Tibial nerve (tissue), 4 donors: ENCODE measurements around the gene DHX34. TPM values are rescaled to one million over a fixed set of nuclear protein-coding genes. Genes with fewer than 3 reads are reported as not detected.
"Not testable (repeated sequence)": the region's sequence is repeated elsewhere in the genome, so short reads cannot be mapped to it uniquely, and the experiment has no call there.

ENCODE experiments used
- DNase-seq, 2 donors: peaks; one replicate each; pipeline ENCODE4 v3.0.0-alpha.2; 2019; ENCODE audit warnings: low spot score in 2 of 2
- H3K27ac ChIP-seq, 4 donors: fragments of 200-600 bp; sonication (generic) in 3 of 4; one replicate each; pipeline ENCODE4 v1.5.1; 2017 to 2019; ENCODE audit warnings: mild to moderate bottlenecking in 1 of 4
- H3K27me3 ChIP-seq, 2 donors: fragments of 200-600 bp; sonication (generic) in 1 of 2; one replicate each; pipeline versions ENCODE4 v1.5.1 to v1.6.0; 2017 to 2019
- H3K36me3 ChIP-seq, 3 donors: fragments of 200-600 bp; sonication (generic); one replicate each; pipeline ENCODE4 v1.5.1; 2018 to 2019
- H3K4me1 ChIP-seq, 4 donors: fragments of 200-600 bp; sonication (generic) in 3 of 4; one replicate each; pipeline ENCODE4 v1.5.1; 2017 to 2019
- H3K4me3 ChIP-seq, 4 donors: fragments of 200-600 bp; sonication (generic) in 3 of 4; one replicate each; pipeline ENCODE4 v1.5.1; 2017 to 2019; ENCODE audit warnings: mild to moderate bottlenecking in 1 of 4, moderate library complexity in 1 of 4
- H3K9me3 ChIP-seq, 4 donors: fragments of 200-600 bp; sonication (generic) in 3 of 4; one replicate each; pipeline ENCODE4 v1.5.1; 2017 to 2019
- EP300 ChIP-seq, 2 donors: sonication (generic); formaldehyde crosslinking; IDR thresholded peaks; one replicate each; pipeline ENCODE4 v1.6.1; 2017; ENCODE audit warnings: antibody characterized with exemption in 2 of 2, mild to moderate bottlenecking in 1 of 2
- POLR2A ChIP-seq, 2 donors: fragments of 450-650 bp; IDR thresholded peaks; one replicate each; pipeline ENCODE4 v1.6.1; 2017; ENCODE audit warnings: antibody characterized with exemption in 2 of 2, mild to moderate bottlenecking in 2 of 2, moderate library complexity in 2 of 2
- WGBS, 2 donors: methylation state at CpG; one replicate each; pipeline ENCODE4 v1.1.5; 2018; 5-methylcytosine and 5-hydroxymethylcytosine counted together
- total RNA-seq, 4 donors: library from RNA; depleted of rRNA; stranded (reverse); fragments of >200 nt; gene quantifications; one replicate each; pipeline ENCODE4 v1.1.0, GENCODE V29; 2016
- TF ChIP-seq, protein P1 (sequence below), 5 experiments: fragments of 200-600 bp in 3 of 5; fragments of 450-650 bp in 2 of 5; sonication (generic) in 3 of 5; IDR thresholded peaks; one replicate each; pipeline ENCODE4 v1.5.1; 2016 to 2019; ENCODE audit warnings: antibody characterized with exemption in 5 of 5, mild to moderate bottlenecking in 3 of 5, moderate library complexity in 2 of 5

Gene DHX34
- total RNA-seq, 4 donors from 2014 or later: 12.4 to 43.8 (median 13.9) TPM

DNA sequence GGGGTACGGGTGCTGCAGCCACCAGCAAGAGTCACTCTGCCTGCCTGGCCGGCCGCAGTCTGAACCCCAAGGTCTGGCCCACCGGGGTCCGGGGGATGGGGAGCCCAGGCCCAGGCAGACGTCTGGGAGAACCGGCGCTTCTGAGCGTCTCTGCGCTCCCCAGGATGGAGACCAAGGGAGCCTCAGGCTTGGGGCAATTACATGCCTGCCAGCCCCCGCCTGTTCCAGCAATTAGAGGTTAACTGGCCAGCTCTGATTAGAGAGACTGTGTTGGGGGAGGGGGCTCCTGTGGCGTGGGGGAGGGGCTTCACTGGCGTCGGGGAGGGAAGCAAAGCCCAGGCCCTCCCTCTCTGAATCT lies 58.3 kb downstream of the DHX34 start:
- TF ChIP-seq EP300 (IDR thresholded peaks at IDR 0.05) (no peak), POLR2A (IDR thresholded peaks at IDR 0.05) (no peak)
- TF ChIP-seq, protein P1, sequence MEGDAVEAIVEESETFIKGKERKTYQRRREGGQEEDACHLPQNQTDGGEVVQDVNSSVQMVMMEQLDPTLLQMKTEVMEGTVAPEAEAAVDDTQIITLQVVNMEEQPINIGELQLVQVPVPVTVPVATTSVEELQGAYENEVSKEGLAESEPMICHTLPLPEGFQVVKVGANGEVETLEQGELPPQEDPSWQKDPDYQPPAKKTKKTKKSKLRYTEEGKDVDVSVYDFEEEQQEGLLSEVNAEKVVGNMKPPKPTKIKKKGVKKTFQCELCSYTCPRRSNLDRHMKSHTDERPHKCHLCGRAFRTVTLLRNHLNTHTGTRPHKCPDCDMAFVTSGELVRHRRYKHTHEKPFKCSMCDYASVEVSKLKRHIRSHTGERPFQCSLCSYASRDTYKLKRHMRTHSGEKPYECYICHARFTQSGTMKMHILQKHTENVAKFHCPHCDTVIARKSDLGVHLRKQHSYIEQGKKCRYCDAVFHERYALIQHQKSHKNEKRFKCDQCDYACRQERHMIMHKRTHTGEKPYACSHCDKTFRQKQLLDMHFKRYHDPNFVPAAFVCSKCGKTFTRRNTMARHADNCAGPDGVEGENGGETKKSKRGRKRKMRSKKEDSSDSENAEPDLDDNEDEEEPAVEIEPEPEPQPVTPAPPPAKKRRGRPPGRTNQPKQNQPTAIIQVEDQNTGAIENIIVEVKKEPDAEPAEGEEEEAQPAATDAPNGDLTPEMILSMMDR (IDR thresholded peaks at IDR 0.05): no peak
- H3K27me3 ChIP-seq: peaks cover 0 to 50% of the 10 kb centered on the region in 2 donors
- no peaks in the 10 kb centered on the region for H3K9me3 ChIP-seq
- no peak for DNase-seq
- H3K27ac ChIP-seq: no peak overlapping the region
- peaks cover 0 to 8% (median 0%) of the 10 kb centered on the region in 3 donors for H3K36me3 ChIP-seq
- WGBS, 2 donors: 34 to 36% methylated on average over 8 to 14 of the region's 14 CpGs
- H3K4me3 ChIP-seq: no peak overlapping the region
- no peaks in the 10 kb centered on the region for H3K4me1 ChIP-seq

GRCh38 chr19:47408156-47408938 lies 59.2 kb downstream of the DHX34 start:
- peaks cover 0 to 8% (median 0%) of the 10 kb centered on the region in 3 donors for H3K36me3 ChIP-seq
- no peak for TF ChIP-seq EP300 (IDR thresholded peaks at IDR 0.05)
- TF ChIP-seq, protein P1 (IDR thresholded peaks at IDR 0.05): no peak
- TF ChIP-seq POLR2A (IDR thresholded peaks at IDR 0.05): no peak
- DNase-seq: no peak
- H3K9me3 ChIP-seq: no peaks in the 10 kb centered on the region
- H3K27me3 ChIP-seq: peaks cover 0 to 45% of the 10 kb centered on the region in 2 donors
- WGBS, 2 donors: 91 to 95% methylated on average over 14 of the region's 14 CpGs
- no peak overlapping the region for H3K27ac ChIP-seq
- no peak overlapping the region for H3K4me3 ChIP-seq
- H3K4me1 ChIP-seq: no peaks in the 10 kb centered on the region

DNA sequence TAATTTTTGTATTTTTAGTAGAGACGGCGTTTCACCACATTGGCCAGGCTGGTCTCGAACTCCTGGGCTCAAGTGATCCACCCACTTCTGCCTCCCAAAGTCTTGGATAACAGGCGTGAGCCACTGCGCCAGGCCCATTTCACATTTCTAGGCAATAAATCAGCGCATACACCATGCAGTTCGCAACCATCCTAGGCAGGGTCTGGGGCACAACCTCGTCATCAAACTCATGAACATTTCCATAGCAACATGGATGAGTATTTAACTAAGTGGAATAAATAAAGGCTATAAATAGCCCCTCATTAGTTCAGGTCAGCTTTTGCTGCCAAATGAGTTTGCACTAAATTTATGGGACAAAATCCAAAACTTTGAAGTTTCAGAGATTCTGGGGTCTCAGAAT lies 62.0 kb downstream of the DHX34 start:
- Histone ChIP-seq H3K36me3 (peaks cover 0 to 19% (median 0%) of the 10 kb centered on the region in 3 donors), H3K4me3 (no peak overlapping the region), H3K27me3 (peaks cover 0 to 38% of the 10 kb centered on the region in 2 donors), H3K9me3 (no peaks in the 10 kb centered on the region), H3K4me1 (no peaks in the 10 kb centered on the region), H3K27ac (no peak overlapping the region)
- 75 to 79% methylated on average over 8 of the region's 8 CpGs for WGBS, 2 donors
- TF ChIP-seq, protein P1 (IDR thresholded peaks at IDR 0.05): no peak
- TF ChIP-seq EP300 (IDR thresholded peaks at IDR 0.05): no peak
- no peak for TF ChIP-seq POLR2A (IDR thresholded peaks at IDR 0.05)
- no peak for DNase-seq

DNA sequence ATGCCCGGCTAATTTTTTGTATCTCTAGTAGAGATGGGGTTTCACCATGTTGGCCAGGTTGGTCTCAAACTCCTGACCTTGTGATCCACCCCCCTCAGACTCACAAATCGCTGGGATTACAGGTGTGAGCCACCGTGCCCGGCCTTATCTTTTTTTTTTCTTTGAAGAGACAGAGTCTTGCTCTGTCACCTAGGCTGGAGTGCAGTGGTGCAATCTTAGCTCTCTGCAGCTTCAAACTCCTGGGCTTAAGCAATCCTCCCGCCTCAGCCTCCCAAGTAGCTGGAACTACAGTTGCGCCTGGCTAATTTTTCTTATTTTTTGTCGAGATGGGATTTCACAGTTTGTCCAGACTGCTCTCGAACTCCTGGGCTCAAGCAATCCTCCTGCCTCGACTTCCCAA lies 62.6 kb downstream of the DHX34 start:
- not testable (repeated sequence) for H3K4me1 ChIP-seq, DNase-seq, H3K4me3 ChIP-seq, H3K9me3 ChIP-seq, H3K27ac ChIP-seq
- Histone ChIP-seq H3K27me3 (peaks cover 0 to 38% of the 10 kb centered on the region in 2 donors), H3K36me3 (peaks cover 0 to 19% (median 0%) of the 10 kb centered on the region in 3 donors)
- WGBS, 2 donors: 84 to 87% methylated on average over 9 of the region's 9 CpGs

GRCh38 chr19:47413941-47414340 lies 64.8 kb downstream of the DHX34 start:
- no peak overlapping the region for H3K4me3 ChIP-seq
- WGBS, 2 donors: 92 to 93% methylated on average over 16 of the region's 16 CpGs
- no peak overlapping the region for H3K27ac ChIP-seq
- H3K36me3 ChIP-seq: peaks cover 0 to 11% (median 0%) of the 10 kb centered on the region in 3 donors
- DNase-seq: no peak
- peaks cover 0 to 18% (median 6%) of the 10 kb centered on the region in 4 donors for H3K4me1 ChIP-seq
- TF ChIP-seq EP300 (IDR thresholded peaks at IDR 0.05): no peak
- no peak for TF ChIP-seq POLR2A (IDR thresholded peaks at IDR 0.05)
- TF ChIP-seq, protein P1 (IDR thresholded peaks at IDR 0.05): no peak
- no peaks in the 10 kb centered on the region for H3K9me3 ChIP-seq
- H3K27me3 ChIP-seq: peaks cover 0 to 48% of the 10 kb centered on the region in 2 donors
